GM21515 (cell line): ENCODE data around the gene TUBB2A.

Experiments
- ATAC-seq: cut with Tn5 transposase; IDR thresholded peaks from one replicate; pipeline ENCODE4 v1.9.1; 2021; ENCODE audit not compliant: unreplicated experiment

Gene TUBB2A

DNA sequence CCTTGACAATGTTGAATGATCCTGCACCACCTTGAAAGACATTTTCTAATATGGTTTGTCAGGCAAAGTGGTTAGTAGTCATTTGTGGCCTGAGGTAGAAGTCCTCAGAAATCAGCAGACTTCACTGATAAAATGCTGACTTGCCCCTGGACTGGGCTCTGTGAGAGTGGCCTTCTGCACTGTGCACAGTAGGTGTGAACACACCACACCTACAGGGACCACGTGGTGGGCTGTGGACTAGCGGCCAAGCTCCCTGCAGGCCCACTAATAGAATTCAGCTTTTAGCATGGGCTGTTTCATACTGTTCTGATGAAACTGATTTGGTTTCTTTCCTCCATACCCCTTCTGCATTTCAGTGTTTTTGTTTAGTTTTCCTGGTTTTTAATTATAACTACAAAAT is 31.5 kb downstream of the TUBB2A start:
- no peak for ATAC-seq

DNA sequence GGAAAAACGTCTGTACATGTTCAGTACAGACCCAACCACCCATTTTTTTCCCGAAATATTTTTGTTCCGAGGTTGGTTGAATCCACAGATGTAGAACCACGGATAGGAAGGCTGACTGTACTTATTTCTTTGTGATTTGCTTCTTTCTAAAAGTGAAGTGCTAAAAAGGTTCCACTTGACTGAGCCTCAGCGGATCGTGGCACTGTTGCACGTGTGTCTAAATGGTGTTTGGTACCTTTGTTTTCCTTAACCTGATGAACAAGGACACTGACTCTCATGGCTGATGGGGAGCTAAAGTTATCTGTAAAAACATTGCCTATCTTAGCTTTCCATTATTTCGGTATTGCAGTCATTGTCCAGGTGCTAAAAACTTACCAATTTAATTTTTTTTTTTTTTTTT is 32.7 kb downstream of the TUBB2A start:
- ATAC-seq = no peak

DNA sequence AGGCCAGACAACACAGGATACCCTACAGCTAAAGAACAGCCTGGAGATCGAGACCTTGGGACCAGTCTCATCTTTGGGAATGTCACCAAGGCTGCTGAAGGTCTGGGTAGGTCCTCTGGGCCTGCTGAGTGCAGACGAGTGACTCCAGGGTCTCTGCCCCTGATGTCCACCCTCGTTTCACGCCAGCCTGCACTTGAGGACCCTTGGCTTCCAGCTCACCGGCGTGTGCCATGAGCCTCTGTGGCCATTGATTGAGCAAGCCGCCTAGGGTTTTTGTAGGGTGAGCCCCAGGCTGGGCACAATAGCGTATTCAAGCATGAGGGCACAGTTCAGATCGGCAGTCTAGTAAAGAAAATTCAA is 34.5 kb downstream of the TUBB2A start:
- no peak for ATAC-seq

DNA sequence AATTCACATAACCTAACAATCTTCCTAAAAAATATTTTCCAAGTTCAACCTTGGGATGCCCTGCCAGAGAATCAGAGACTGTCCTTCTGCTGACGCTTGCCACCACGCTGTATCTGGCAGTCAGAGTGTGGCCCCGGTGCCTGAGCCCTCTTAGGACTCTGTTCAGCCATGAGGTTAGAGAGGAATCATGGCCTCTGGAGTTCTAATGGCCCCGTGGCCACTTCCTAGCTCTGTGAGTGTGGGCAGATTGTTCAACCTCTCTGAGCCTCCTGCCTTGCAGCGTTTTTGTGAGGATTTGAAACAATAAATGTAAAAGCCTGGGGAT is 36.6 kb downstream of the TUBB2A start:
- no peak for ATAC-seq

DNA sequence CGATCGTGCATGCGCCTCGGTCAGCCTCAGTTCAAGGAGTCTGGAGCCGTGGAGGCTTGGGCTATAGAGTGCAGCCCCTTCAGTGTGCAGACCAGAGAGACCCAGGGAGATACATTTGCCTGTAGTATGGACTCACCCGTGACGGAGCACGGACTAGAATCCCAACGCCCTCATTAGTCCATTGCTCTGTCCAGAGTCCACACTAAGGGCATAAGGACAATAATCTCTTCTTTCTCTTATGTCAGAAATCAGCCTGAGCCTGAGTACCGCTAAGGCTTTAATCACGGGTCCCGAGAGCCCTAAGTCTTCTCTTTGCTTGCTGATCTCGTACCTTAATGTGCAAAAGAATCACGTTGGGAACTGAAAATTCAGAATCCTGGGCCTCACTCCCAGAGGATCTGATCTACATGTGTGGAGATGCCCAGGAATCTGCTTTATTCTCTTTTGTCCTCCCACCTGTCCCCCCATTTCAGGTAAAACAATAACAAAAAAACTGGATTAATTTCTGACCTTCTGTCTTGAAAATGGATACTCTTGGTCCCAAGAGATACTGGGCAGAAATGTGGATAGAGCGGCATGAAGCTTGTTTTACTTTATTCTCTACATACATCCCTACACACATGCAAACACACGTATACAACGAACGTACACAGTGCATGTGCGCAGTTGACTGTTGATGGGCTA is 38.2 kb downstream of the TUBB2A start:
- ATAC-seq = peak; percentile 37

DNA sequence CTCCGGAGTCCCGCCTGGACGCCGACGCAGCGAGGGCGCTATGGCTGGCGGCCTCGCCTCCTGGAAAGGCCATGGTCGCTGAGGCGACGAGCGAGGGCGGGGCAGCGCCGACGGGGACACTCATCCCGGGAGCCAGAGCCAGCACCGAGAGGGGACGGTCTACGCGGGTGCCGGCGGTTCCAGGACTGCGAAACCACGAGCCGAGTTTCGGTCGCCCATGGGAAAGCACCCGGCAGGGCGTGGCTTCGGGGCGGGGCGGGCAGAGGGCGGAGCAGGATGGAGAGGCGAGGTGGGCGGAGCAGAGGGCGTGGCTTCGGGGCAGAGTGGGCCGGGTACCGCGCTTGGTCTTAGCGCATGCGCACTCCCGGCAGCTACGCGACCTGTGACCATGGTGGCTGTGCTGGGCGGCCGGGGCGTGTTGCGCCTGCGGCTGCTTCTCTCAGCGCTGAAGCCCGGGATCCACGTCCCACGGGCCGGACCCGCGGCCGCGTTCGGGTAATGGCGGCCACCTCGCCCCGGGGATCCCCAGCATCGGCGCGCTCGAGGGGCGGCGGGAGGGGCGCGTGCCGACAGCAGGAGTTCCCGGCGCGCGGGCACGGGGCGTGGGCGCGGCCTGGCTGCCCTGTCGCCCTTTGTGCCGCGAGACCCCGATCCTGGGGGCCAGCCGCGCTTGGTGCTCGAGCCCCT is 38.8 kb downstream of the TUBB2A start, which contains the start of gene BPHL:
TSS of gene BPHL (plus strand) at position 359 of the 687 bp plus-strand sequence. CDS start at position 389, 30 bp downstream.
- ATAC-seq = peak; percentile 88

DNA sequence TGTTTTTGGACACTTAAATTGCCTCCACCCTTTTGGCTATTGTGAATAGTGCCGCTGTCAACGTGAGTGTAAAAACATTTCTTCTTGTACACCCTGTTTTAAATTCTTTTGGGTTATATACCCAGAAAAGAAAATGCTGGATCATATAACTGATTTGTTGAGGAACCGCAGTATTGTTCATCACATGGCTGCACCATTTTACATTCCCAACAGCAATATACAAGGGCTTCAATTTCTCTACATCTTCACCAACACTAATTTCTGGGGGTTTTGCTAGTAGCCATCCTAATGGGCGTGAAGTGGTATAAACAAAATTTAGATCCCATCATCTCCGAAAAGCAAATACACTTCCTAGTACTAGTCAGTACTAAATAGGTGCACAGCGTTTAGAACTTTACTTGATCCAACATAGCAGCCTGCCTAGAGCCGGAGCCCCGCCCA is 39.4 kb downstream of the TUBB2A start:
- no peak for ATAC-seq

DNA sequence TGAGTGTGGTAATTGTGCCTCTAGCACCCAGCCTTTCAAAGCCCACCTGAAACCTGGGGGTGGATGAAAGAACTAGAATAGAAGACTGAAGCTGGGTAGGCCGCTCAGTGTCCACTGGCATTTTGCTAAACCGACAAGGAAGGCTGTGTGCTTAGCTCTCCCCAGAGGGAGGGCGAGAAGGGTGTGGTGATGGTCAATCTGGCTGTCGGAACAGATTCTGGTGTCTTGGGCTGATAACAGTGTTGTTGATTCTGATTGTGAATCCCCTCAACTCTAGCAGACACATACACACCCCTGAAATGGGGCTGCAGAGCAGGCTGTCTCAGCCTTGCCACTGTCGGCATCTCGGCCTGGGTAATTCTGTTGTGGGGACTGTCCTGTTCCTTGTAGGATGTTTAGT is 43.0 kb downstream of the TUBB2A start:
- ATAC-seq = no peak

DNA sequence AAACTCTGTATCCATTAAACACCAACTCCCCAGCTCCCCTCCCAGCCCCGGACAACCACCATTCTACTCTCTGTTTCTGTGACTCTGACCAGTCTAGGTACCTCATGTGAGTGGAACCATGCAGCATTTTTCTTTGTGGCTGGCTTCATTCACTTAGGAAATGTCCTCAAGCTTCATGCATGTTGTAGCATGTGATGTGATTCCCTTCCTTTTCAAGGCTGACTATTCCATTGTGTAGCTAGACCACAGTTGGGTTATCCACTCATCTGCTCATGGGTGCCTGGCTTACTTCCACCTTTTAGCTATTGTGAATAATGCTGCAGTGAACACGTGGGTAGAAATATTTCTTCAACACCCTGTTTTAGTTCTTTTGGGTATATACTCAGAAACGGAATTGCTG is 47.6 kb downstream of the TUBB2A start:
- ATAC-seq = no peak

DNA sequence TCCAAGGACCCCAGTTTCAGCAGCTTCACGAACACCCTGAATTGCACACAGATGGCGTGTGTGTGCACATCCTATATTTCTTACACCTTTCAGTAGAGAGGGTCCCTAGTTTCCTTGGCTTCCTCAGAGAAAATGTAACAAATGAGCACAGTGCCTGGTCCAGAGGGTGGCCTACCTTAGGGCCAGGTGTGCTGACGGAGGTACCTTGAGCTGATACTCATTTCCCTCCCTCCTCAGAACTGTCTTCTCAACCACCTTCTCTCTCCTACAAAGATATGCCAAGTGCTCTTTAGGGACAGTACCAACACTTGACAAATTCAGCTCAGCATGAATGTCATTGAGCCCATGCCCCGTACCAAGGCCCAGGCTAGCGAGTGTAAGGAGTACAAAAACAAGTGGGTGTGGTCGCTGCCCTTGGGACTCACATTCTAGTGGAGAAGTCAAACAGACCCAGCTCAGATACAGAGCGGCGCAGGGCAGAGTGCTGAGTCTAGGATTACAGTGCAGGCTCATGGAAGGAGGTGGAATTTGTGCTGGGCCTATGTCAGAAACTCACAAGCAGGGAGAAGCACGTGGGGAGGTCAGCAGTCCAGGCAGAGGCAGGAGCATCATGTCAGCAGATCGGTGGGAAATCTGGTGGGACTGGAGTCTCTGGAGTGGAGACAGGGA is 48.5 kb downstream of the TUBB2A start:
- no peak for ATAC-seq
